Measurements from ENCODE around the gene HHEX. TPM values are rescaled to one million over a fixed set of nuclear protein-coding genes. Genes with fewer than 3 reads are reported as not detected.

Gene HHEX
- total RNA-seq, result 11.0 and 19.4 TPM in 2 replicates

GRCh38 chr10:92689663-92690210 is at the start of gene HHEX:
Gene HHEX (plus strand): TSS chr10:92689955. CDS start chr10:92689987, 32 bp downstream.

Other genes starting within 250 kb of the HHEX start
- 16.2 and 23.3 TPM in 2 replicates for gene IDE, start 115.9 kb upstream of the HHEX start, total RNA-seq
- 13.1 and 23.1 TPM in 2 replicates for gene KIF11, start 96.8 kb upstream of the HHEX start, total RNA-seq
- 2.7 and 11.5 TPM in 2 replicates for gene EXOC6, start 158.6 kb downstream of the HHEX start, total RNA-seq